ENCODE data around the gene C3orf18. TPM values are rescaled to one million over a fixed set of nuclear protein-coding genes. Genes with fewer than 3 reads are reported as not detected.

The C3orf18 gene
- total RNA-seq, 1 experiment from 2014 or later: 15.1 TPM

DNA sequence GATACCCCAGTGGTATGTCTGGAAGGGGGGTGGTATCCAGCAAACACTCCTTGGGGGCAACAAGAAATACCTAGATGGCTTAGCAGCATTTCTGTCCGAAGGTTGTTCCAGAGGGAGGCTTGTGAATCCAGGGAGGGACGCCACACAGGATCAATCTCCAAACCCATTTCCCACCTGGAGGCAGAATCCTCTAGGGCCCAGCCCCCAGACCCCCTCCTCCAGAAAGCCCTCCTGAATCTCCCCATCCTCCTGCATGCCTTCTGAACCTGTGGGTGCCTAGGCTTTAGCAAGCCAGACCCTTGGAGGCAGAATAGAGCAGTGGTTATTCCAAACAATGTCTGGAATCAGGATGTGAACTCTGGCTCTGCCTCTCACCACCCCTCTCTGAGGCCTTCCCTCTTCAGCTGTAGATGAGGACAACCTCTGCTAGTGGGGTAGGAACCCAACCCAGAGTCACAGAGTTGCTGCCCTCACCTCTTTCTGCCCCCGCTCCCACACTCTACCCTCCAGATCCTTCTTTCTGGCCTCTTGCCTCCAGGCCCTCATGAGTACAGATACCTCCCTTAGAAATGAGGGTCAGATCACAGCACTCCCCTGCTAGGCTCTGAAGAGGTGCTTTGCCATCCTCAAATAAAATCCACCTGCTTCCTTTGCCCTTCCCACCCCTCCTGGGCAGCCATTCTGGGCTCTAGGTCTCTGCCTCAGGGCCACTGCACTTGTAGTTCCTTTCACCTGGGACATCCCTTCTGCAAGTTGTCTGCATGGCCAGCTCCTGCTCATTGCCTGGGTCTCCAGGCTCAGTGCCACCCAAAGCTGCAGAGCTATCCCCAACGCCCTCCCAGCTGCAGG lies 35.9 kb upstream of the C3orf18 start:
- DNase-seq (ENCODE audit: low read depth): no peak

GRCh38 chr3:50602595-50603191 lies 35.1 kb upstream of the C3orf18 start:
- no peak for DNase-seq (ENCODE audit: low read depth)

DNA sequence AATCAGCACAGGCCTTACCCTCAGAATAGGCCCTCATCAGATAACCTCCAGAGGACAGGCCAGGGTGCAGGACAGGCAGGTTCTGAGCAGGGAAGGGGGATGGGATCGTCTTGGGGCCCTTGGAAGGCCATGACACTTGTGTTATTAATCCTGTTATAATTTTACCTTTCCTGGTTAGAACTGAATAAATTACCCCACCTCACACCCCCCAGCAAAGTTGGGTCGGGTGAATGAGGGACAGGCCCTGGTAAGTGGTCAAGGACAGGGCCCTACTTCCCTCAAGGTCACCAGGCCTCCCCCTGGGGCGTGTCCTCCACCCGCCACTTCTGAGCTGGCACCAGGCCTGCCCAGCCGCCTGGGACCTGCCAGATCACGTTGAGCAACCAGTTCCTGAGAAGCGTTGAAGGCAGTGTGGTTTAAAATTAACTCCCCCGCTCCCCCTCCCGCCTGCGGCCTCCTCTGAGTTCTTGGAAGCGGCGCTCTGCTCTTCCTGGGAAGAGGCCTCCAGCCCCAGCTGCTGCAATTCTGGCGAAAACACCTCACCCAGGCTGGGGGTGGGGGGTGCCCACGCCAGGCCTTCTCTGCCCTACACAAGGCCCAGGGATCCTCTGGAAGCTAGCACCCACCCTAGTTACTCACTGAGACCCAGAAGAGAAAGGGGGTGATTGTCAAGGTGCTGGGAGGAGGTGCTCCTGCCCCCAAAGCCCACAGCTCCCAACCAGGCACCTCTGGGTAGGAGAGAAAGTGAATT lies 33.5 kb upstream of the C3orf18 start:
- DNase-seq (ENCODE audit: low read depth): peak; percentile 95

DNA sequence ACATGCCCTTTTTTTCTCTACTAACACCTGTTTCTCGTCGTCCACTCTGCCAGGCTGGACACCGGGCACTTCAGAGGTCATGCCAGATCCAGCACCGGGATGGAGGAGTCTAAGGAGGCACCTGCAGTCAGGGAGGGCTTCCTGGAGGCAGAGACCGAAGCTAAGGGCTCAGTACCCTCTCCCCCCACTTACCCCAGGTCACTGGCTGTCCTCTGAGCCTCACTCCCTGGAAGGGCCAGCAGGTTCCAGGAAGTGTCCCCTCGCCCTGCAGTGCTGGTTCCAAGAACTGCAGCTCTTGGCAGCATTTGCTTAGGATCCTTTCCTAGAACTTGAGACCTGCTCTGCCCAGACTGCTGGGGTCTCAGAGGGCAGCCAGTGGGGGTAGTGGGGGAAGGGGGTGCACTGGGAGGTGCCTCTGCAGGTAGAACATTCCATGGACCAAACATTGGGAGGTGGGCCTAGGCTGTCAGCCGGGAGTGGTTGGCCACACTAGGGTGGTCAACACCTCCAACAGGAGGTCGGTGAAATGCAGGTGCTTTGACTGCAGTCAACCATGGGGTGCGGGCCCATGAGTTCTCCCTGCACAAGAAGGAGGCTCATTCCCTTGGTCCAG lies 32.7 kb upstream of the C3orf18 start:
- DNase-seq (ENCODE audit: low read depth): no peak

DNA sequence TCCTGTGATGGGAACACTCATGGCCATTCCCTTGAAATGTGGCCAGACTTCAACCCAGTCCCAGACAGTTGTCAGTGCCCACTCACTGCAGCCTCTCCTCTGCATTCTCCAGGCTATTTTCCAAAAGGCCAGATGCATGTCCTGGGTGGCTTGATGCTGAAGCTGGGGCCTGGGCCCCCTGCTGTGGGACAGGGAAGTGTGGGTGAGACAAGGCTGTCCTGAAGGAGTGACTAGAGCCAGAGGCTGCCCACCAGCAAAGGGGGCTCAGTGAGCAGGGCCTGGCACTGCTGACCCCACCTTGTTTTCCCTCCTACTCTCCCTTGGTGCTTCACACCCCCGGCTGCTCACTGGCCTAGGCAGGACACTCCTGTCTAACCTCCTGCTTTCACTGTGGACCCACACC lies 32.2 kb upstream of the C3orf18 start:
- no peak for DNase-seq (ENCODE audit: low read depth)

GRCh38 chr3:50599115-50599715 lies 31.7 kb upstream of the C3orf18 start:
- no peak for DNase-seq (ENCODE audit: low read depth)

GRCh38 chr3:50594253-50594785 lies 26.8 kb upstream of the C3orf18 start:
- DNase-seq (ENCODE audit: low read depth): no peak

DNA sequence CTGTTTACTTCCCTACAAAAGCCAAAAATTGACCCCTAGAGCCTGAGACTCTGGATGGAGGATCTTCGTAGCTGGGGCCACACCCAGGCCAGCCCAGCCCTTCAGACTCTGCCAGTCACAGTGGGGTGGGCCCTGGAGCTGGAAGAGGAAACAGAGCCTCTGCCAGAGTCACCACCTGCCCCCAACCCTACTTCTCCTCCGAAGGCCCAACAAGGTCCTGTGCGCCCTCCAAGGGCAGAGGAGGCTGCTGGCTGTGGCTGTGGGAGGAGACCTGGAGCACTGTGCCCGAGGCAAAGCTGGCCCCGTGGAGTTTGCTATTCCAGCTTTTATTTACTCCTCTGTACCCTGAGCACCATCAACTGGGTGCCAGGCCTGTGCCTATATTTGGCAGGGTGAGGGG lies 25.0 kb upstream of the C3orf18 start:
- no peak for DNase-seq (ENCODE audit: low read depth)

DNA sequence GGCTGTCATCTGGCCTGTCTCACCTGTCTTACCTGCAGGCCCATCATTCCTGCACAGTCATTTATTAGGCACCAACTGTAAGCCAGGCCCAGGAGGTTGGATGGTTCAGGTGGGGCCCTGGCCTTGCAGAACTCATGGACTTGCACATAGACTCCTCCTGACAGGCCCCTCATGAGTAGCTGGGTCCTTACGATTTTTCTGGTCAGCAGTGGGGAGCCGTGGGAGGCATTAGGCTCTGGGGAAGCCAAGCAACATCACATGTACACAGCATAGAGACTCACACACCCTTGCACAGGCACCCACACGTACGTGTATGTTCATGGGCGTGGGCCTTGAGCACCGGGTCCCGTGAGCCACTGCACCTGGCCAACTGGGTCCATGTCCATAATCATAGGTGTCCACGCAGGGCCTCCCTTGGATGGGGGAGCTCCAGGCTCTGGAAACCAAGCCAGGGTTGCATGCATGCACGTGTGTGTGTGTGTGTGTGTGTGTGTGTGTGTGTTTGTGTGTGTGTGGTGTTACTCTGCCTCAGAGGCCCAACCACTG lies 23.7 kb upstream of the C3orf18 start:
- no peak for DNase-seq (ENCODE audit: low read depth)

DNA sequence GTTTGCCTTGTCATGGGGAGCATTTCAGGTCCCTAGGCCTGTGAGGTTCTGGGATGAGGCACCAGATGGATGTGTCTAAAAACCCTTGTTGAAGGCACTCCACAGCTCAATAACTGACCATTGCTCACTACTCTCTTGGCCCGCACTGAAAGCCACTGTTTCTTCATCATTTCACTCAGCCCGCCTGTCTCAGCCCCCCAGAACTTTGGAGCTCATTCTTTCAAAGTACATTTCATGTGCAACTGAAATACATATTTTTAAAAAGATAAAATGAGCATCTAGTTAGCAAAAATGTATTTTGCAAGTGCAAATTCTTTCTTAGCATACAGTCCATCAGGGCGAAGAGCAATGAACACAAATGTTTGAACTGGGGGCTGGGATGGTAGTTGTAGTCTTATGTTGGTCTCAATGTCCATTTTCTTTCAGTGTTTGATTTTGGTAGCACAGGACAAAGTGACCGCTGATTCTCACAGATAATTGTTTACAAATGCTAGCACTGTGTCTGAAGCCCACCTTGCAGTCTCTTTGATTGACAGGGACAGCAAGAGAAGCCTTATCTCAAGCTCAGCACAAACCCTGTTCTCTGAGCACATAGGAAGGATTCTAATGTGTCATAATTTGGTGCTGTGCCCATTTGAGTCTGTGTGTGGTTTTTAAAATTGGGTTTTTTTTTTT lies 21.3 kb upstream of the C3orf18 start:
- peak; percentile 53 for DNase-seq (ENCODE audit: low read depth)

DNA sequence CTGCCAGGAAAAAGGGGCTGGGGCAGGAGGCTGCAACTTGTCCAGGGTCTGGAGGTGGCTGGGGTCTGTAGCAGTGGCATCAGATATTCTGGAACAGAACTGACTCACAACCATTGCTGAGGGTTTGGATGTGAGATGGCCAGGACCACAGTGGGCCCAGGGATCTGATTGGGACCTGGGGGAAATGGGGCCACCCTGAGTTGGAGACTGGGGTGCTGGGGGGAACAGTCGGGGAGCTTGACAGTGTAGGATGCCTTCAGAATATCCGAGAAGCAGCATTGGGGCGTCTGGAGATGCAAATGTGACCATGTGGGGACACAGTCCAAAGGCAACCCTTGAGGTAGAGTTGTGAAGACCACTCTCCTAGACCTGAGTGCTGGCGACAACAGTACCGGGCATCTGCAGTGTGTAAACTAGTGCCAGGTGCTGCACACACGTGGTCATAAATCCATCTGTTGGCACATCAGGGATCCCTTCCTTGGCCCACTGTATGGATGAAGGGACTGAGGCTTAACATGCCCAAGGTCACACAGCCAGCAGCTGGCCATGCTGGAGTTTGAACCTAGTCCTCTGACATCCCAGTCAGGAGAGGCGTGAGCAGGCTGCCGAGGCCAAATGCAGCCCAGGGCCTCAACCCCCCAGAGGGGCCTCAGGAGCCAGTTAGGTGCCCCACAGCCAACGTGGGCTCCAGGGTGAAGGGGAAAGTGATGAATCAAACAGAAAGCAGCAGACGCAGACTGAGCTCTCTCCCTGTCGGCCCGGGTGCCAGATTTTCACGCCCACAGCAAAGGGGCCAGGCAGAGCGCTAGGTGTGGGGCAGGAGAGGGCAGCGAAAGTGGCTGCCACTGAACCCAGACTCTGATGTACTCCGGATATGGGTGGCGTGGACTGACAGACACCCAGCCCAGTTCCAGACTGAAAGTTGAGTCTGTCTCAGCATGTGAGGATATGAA lies 20.5 kb upstream of the C3orf18 start:
- no peak for DNase-seq (ENCODE audit: low read depth)

GRCh38 chr3:50587373-50587772 lies 19.8 kb upstream of the C3orf18 start:
- no peak for DNase-seq (ENCODE audit: low read depth)

DNA sequence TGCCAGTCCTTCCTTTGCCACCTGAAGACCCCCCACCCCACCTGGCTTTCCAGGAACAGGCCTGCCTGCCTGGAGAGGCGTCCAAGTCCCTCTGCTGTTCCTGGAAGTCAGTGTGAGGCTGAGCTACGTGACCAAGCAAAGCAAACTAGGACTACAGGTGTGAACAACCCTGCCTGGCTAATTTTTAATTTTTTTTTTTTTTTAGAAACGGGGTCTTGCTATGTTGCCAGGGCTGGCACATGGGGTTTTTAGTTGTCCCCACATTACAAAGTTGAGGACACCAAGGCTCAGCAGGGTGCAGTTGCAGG lies 19.2 kb upstream of the C3orf18 start:
- no peak for DNase-seq (ENCODE audit: low read depth)

DNA sequence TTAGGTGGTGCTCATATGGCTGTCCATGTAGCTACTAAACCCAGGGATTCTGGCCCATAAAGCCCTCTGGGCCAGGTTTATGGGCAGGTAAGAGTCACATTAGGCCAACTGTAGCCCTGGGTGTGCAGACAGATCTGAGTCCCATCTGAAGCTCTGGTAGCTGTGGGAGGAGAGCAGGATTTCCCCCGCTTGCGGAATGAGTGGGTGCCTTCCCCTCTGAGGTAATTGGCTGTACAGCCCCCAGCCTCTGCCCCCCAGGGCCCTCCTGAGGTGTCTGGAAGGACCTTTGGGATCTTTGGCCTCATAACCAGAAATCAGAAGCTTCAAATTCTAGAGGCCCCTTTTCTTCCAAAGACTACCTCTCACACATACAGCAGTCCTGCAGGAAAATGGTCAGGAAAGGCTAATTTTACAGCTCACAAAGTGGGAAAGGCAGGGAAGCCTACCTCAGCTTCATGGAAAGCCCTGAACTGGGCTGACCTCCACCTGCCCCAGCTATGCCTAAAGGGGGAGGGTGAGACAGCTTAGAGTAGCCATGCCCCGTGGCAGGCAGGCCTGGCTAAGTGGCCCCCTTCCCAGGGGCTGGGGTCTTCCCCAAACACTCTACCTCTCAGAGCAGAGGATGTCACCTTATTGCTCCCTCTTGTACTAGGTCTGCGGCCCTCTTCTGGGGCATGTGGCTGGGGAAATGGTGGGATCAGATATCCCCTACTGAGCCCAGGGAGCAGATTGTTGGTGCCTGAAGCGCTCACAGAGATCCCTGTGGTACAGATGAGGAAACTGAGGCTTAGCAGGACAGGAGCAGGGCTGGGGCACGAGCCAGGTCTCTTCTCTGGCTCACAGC lies 18.6 kb upstream of the C3orf18 start:
- no peak for DNase-seq (ENCODE audit: low read depth)

DNA sequence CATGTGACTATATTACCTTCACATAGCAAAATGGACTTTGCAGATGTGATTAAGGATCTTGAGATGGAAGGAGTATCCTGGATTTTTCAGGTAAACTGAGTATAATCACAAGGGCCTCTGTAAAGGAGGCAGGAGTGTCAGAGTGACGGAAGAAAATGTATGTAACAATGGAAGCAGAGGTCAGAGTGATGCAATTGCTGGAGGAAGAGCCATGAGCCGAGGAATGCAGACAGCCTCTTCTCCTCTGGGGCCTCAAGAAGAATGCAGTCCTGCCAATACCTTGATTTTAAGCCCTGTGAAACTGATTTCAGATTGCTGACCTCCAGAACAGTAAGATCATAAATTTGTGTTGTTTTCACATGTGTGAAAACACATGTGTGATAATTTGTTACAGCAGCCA lies 16.8 kb upstream of the C3orf18 start:
- DNase-seq (ENCODE audit: low read depth): no peak

DNA sequence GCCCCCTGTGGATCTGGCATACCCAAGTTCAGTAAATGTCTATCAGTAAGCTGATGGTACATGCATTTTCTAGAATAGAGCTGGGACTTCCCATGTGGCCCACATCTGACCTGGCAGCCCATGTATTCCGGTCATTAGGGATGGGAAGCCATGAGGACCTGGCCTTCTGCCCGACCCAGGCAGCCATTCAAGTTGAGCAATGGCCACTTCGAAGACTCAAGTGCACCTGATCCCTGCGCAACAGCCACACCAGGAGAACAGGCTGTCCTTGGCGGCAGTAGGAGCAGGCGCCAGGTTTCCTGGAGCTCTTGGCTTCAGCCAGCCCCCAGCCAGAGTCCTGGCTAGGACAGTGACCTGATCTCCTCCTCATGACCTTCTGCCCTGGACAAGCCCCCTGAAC lies 16.4 kb upstream of the C3orf18 start:
- no peak for DNase-seq (ENCODE audit: low read depth)

GRCh38 chr3:50582083-50582482 lies 14.5 kb upstream of the C3orf18 start:
- no peak for DNase-seq (ENCODE audit: low read depth)

- DNase-seq (ENCODE audit: low read depth): no peak
Observed at GRCh38 chr3:50581459-50581842, 13.9 kb upstream of the C3orf18 start.
